HCT116 (cell line): Measurements from ENCODE around the gene CHST12. TPM values are rescaled to one million over a fixed set of nuclear protein-coding genes. Genes with fewer than 3 reads are reported as not detected.

Source experiments
- ATAC-seq: fragments of 200-7000 bp; cut with Tn5 transposase; 2 replicates; pipeline ENCODE4 v1.9.1; 2020; ENCODE audit warnings: mild to moderate bottlenecking, moderate library complexity
- BruUV-seq: library from RNA; stranded (reverse); fragments of 400-500 nt; replicated peaks from 2 replicates; lab custom pipeline; 2021; lab: Mats Ljungman, UMichigan
- CTCF ChIA-PET: fragments of 300-600 bp; sonication (Branson Sonifier 250); formaldehyde crosslinking; loops from one replicate; lab custom pipeline; 2021; ENCODE audit warnings: antibody characterized with exemption; lab: Charles Lee
- POLR2A ChIA-PET: fragments of 300-600, 350-600 bp; sonication (Branson Sonifier 250); formaldehyde crosslinking; loops from one replicate; lab custom pipeline; 2021; ENCODE audit warnings: antibody characterized with exemption; lab: Charles Lee
- RAD21 ChIA-PET, 2 experiments: fragments of 300-600 bp; sonication (Branson Sonifier 250); formaldehyde crosslinking; loops; one replicate each; lab custom pipeline; 2023; ENCODE audit warnings: low total read pairs in 2 of 2; ENCODE audit not compliant: uncharacterized antibody in 2 of 2, unreplicated experiment in 2 of 2, low non-redundant PET in 1 of 2; lab: Charles Lee
- DNase-seq: peaks from one replicate; pipeline ENCODE4 v3.0.0-alpha.2; 2010; ENCODE audit warnings: low read depth, low spot score
- H2AFZ ChIP-seq: fragments of 200-600 bp; shearing (Covaris generic), sonication (generic); 2 replicates; pipeline ENCODE4 v1.6.1; 2017; ENCODE audit warnings: low read depth, mixed run types, mixed read lengths, antibody characterized with exemption, low read length; ENCODE audit not compliant: poor library complexity, severe bottlenecking
- H3K27ac ChIP-seq: 2 replicates; pipeline ENCODE4 v1.5.1; 2012; ENCODE audit warnings: low read depth, low read length
- H3K27me3 ChIP-seq: fragments of 200-600 bp; sonication (generic); 2 replicates; pipeline ENCODE4 v1.6.1; 2016; ENCODE audit warnings: mixed run types, low read length, mixed read lengths; ENCODE audit not compliant: insufficient read depth
- H3K36me3 ChIP-seq, 2 experiments: fragments of 200-500 bp in 1 of 2; fragments of 200-600 bp in 1 of 2; sonication (Bioruptor generic) in 1 of 2; sonication (generic) in 1 of 2; 2 replicates each; pipeline versions ENCODE4 v1.5.1 to v1.6.1; 2014 to 2016; ENCODE audit warnings: low read length in 2 of 2, inconsistent platforms in 1 of 2, mixed read lengths in 1 of 2, mixed run types in 1 of 2; ENCODE audit not compliant: insufficient read depth in 2 of 2, control insufficient read depth in 1 of 2
- H3K4me1 ChIP-seq, 2 experiments: fragments of 200-600 bp in 1 of 2; sonication (generic) in 1 of 2; 2 replicates each; pipeline versions ENCODE4 v1.5.1 to v1.6.1; 2012 to 2017; ENCODE audit warnings: low read length in 2 of 2, inconsistent platforms in 1 of 2, mild to moderate bottlenecking in 1 of 2, mixed read lengths in 1 of 2, mixed run types in 1 of 2, moderate library complexity in 1 of 2; ENCODE audit not compliant: insufficient read depth in 2 of 2, control insufficient read depth in 1 of 2
- H3K4me2 ChIP-seq: fragments of 200-600 bp; sonication (generic); 2 replicates; pipeline ENCODE4 v1.6.1; 2017; ENCODE audit warnings: mixed run types, low read length, mixed read lengths
- H3K4me3 ChIP-seq, 2 experiments: fragments of 200-600 bp in 1 of 2; sonication (generic) in 1 of 2; replicated peaks in 1 of 2; 2 replicates each; pipeline ENCODE4 v1.5.1; 2011 to 2016; ENCODE audit warnings: low read length in 2 of 2, control low read depth in 1 of 2, low read depth in 1 of 2, mild to moderate bottlenecking in 1 of 2, mixed read lengths in 1 of 2, mixed run types in 1 of 2
- H3K79me2 ChIP-seq: fragments of 200-600 bp; sonication (generic); 2 replicates; pipeline ENCODE4 v1.6.1; 2017; ENCODE audit warnings: mild to moderate bottlenecking, mixed run types, low read length, moderate library complexity, mixed read lengths; ENCODE audit not compliant: insufficient read depth
- H3K9ac ChIP-seq: fragments of 200-600 bp; sonication (generic); 2 replicates; pipeline ENCODE4 v1.6.1; 2016; ENCODE audit warnings: low read length, mixed read lengths
- H3K9me2 ChIP-seq: fragments of 200-600 bp; sonication (generic), shearing (Covaris generic); 2 replicates; pipeline ENCODE4 v1.6.1; 2017; ENCODE audit warnings: mixed run types, mild to moderate bottlenecking, moderate library complexity; ENCODE audit not compliant: insufficient read depth
- H3K9me3 ChIP-seq, 2 experiments: fragments of 200-500 bp in 1 of 2; fragments of 200-600 bp in 1 of 2; sonication (Bioruptor generic) in 1 of 2; sonication (generic) in 1 of 2; 2 replicates each; pipeline ENCODE4 v1.6.1; 2014 to 2017; ENCODE audit warnings: low read length in 2 of 2, mixed read lengths in 2 of 2, inconsistent platforms in 1 of 2, low read depth in 1 of 2, mild to moderate bottlenecking in 1 of 2, mixed run types in 1 of 2, moderate library complexity in 1 of 2; ENCODE audit not compliant: control insufficient read depth in 1 of 2, insufficient read depth in 1 of 2
- H4K20me1 ChIP-seq: fragments of 200-600 bp; sonication (generic), shearing (Covaris generic); 2 replicates; pipeline ENCODE4 v1.6.1; 2017; ENCODE audit warnings: mixed run types, mild to moderate bottlenecking, moderate library complexity; ENCODE audit not compliant: insufficient read depth
- CBX3 ChIP-seq: IDR thresholded peaks from 2 replicates; pipeline ENCODE4 v1.6.1; 2012; ENCODE audit warnings: low read depth
- CEBPB ChIP-seq: IDR thresholded peaks from 2 replicates; pipeline ENCODE4 v1.6.1; 2012; ENCODE audit warnings: low read depth
- EGR1 ChIP-seq: IDR thresholded peaks from 2 replicates; pipeline ENCODE4 v1.6.1; 2012; ENCODE audit warnings: low read depth
- ELF1 ChIP-seq: IDR thresholded peaks from 2 replicates; pipeline ENCODE4 v1.6.1; 2012; ENCODE audit warnings: low read depth, borderline replicate concordance
- EZH2 ChIP-seq: fragments of 200-600 bp; sonication (generic); IDR thresholded peaks from 2 replicates; pipeline ENCODE4 v1.6.1; 2017; ENCODE audit warnings: antibody characterized with exemption, mixed run types
- EZH2phosphoT487 ChIP-seq: fragments of 200-600 bp; IDR thresholded peaks from 2 replicates; pipeline ENCODE4 v1.6.1; 2018; ENCODE audit warnings: antibody characterized with exemption, borderline replicate concordance
- FOSL1 ChIP-seq: IDR thresholded peaks from 2 replicates; pipeline ENCODE4 v1.6.1; 2012; ENCODE audit warnings: low read depth
- JUND ChIP-seq: IDR thresholded peaks from 2 replicates; pipeline ENCODE4 v1.6.1; 2012
- POLR2A ChIP-seq: IDR thresholded peaks from 2 replicates; pipeline ENCODE4 v1.7.0; 2011; ENCODE audit warnings: borderline replicate concordance; ENCODE audit not compliant: insufficient read depth, insufficient read length; ENCODE audit errors: extremely low read depth
- RAD21 ChIP-seq: IDR thresholded peaks from 2 replicates; pipeline ENCODE4 v1.6.1; 2012; ENCODE audit warnings: low read depth, mild to moderate bottlenecking
- SIN3A ChIP-seq: IDR thresholded peaks from 2 replicates; pipeline ENCODE4 v1.6.1; 2012; ENCODE audit warnings: low read depth
- SP1 ChIP-seq: IDR thresholded peaks from 2 replicates; pipeline ENCODE4 v1.6.1; 2012; ENCODE audit warnings: low read depth
- SRF ChIP-seq: IDR thresholded peaks from 2 replicates; pipeline ENCODE4 v1.6.1; 2012; ENCODE audit warnings: low read depth
- YY1 ChIP-seq: IDR thresholded peaks from 2 replicates; pipeline ENCODE4 v1.6.1; 2011; ENCODE audit warnings: low read length, low read depth, moderate library complexity, mild to moderate bottlenecking; ENCODE audit not compliant: insufficient replicate concordance; ENCODE audit errors: extremely low read depth
- ZNF274 ChIP-seq: fragments of 200-500 bp; sonication (Bioruptor generic); IDR thresholded peaks from 2 replicates; pipeline ENCODE4 v1.6.1; 2014; ENCODE audit warnings: mild to moderate bottlenecking, low read depth, low read length, inconsistent platforms
- intact Hi-C: fragments of 100-400 bp; cut with micrococcal nuclease; formaldehyde crosslinking; loops from 2 replicates; pipeline ENCODE4 v1.10.0; 2022
- total RNA-seq: library from RNA; stranded (reverse); gene quantifications from one replicate; pipeline ENCODE4 v1.2.1, GENCODE V29; 2021; ENCODE audit not compliant: unreplicated experiment
- TF ChIP-seq, protein P1 (sequence below): IDR thresholded peaks from 2 replicates; pipeline ENCODE4 v1.6.1; 2012
- TF ChIP-seq, protein P2 (sequence below): IDR thresholded peaks from 2 replicates; pipeline ENCODE4 v1.6.1; 2011; ENCODE audit warnings: mild to moderate bottlenecking, low read length, moderate library complexity; ENCODE audit not compliant: insufficient replicate concordance; ENCODE audit errors: extremely low read depth
- TF ChIP-seq, protein P3 (sequence below): IDR thresholded peaks from 2 replicates; pipeline ENCODE4 v1.6.1; 2012; ENCODE audit warnings: low read depth
- TF ChIP-seq, protein P4 (sequence below): IDR thresholded peaks from 2 replicates; pipeline ENCODE4 v1.6.1; 2012

CHST12 gene
- total RNA-seq, 1 experiment from 2014 or later = 14.2 TPM

DNA sequence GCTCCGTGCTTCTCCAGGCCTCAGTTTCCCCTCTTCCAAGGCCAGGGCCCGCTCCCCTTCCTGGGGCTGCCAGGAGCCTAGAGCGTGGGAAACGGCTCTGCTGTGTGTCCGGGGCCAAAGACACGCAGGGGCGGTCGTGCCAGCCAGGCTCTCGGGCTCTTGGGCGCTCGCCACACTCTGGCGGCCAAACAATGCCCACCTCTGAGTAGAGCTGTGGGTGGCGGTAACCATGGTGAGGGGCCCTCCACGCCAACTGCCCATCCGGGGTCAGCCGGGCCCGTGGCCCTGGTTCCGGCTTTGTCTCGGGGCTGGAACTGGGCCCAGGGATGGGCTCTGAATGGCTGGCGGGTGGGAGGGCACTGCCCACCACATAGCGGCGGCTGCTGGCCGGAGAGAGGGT lies 56.8 kb downstream of the CHST12 start:
- Histone ChIP-seq H3K9ac (no peak overlapping the region), H3K4me1 (no peaks in the 10 kb centered on the region; a peak in 1 of 4 replicates), H2AFZ (no peak overlapping the region), H3K27ac (no peak overlapping the region), H3K4me3 (no peak overlapping the region), H3K36me3 (no peaks in the 10 kb centered on the region), H3K4me2 (no peak overlapping the region), H4K20me1 (no peaks in the 10 kb centered on the region), H3K9me2 (no peaks in the 10 kb centered on the region), H3K9me3 (no peaks in the 10 kb centered on the region), H3K79me2 (no peaks in the 10 kb centered on the region), H3K27me3 (no peaks in the 10 kb centered on the region)
- no TSS peak for BruUV-seq
- DNase-seq (no peak), ATAC-seq (no peak)
- CTCF ChIA-PET = interaction anchor here (2.5 kb wide), 1 partner anchor 9 kb away, joined by 13 read pairs; no protein-coding TSS in a partner anchor
- POLR2A ChIA-PET = no interaction called here
- RAD21 ChIA-PET = no interaction called here
- intact Hi-C loops = no loop called here
- no peak for TF ChIP-seq SP1
- no peak for TF ChIP-seq EGR1
- TF ChIP-seq, protein P1, sequence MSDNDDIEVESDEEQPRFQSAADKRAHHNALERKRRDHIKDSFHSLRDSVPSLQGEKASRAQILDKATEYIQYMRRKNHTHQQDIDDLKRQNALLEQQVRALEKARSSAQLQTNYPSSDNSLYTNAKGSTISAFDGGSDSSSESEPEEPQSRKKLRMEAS = no peak
- TF ChIP-seq ELF1 = no peak
- no peak for TF ChIP-seq EZH2
- TF ChIP-seq, protein P2, sequence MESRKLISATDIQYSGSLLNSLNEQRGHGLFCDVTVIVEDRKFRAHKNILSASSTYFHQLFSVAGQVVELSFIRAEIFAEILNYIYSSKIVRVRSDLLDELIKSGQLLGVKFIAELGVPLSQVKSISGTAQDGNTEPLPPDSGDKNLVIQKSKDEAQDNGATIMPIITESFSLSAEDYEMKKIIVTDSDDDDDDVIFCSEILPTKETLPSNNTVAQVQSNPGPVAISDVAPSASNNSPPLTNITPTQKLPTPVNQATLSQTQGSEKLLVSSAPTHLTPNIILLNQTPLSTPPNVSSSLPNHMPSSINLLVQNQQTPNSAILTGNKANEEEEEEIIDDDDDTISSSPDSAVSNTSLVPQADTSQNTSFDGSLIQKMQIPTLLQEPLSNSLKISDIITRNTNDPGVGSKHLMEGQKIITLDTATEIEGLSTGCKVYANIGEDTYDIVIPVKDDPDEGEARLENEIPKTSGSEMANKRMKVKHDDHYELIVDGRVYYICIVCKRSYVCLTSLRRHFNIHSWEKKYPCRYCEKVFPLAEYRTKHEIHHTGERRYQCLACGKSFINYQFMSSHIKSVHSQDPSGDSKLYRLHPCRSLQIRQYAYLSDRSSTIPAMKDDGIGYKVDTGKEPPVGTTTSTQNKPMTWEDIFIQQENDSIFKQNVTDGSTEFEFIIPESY = no peak
- TF ChIP-seq RAD21 = no peak
- no peak for TF ChIP-seq ZNF274
- no peak for TF ChIP-seq EZH2phosphoT487
- no peak for TF ChIP-seq SRF
- no peak for TF ChIP-seq YY1
- no peak for TF ChIP-seq CBX3
- no peak for TF ChIP-seq SIN3A
- TF ChIP-seq JUND = no peak
- TF ChIP-seq, protein P3, sequence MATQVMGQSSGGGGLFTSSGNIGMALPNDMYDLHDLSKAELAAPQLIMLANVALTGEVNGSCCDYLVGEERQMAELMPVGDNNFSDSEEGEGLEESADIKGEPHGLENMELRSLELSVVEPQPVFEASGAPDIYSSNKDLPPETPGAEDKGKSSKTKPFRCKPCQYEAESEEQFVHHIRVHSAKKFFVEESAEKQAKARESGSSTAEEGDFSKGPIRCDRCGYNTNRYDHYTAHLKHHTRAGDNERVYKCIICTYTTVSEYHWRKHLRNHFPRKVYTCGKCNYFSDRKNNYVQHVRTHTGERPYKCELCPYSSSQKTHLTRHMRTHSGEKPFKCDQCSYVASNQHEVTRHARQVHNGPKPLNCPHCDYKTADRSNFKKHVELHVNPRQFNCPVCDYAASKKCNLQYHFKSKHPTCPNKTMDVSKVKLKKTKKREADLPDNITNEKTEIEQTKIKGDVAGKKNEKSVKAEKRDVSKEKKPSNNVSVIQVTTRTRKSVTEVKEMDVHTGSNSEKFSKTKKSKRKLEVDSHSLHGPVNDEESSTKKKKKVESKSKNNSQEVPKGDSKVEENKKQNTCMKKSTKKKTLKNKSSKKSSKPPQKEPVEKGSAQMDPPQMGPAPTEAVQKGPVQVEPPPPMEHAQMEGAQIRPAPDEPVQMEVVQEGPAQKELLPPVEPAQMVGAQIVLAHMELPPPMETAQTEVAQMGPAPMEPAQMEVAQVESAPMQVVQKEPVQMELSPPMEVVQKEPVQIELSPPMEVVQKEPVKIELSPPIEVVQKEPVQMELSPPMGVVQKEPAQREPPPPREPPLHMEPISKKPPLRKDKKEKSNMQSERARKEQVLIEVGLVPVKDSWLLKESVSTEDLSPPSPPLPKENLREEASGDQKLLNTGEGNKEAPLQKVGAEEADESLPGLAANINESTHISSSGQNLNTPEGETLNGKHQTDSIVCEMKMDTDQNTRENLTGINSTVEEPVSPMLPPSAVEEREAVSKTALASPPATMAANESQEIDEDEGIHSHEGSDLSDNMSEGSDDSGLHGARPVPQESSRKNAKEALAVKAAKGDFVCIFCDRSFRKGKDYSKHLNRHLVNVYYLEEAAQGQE = no peak
- TF ChIP-seq FOSL1 = no peak
- no peak for TF ChIP-seq CEBPB
- TF ChIP-seq, protein P4, sequence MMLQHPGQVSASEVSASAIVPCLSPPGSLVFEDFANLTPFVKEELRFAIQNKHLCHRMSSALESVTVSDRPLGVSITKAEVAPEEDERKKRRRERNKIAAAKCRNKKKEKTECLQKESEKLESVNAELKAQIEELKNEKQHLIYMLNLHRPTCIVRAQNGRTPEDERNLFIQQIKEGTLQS = no peak
- no peak for TF ChIP-seq POLR2A
